GM18519 (cell line): ENCODE data around the gene NR2E3.

Experiments used
- ATAC-seq: cut with Tn5 transposase; IDR thresholded peaks from one replicate; pipeline ENCODE4 v1.9.1; 2021; ENCODE audit warnings: mild to moderate bottlenecking, moderate library complexity; ENCODE audit not compliant: unreplicated experiment, low FRiP score

The NR2E3 gene

GRCh38 chr15:71810256-71811035 is at the start of gene NR2E3:
Gene NR2E3 (plus strand): TSS chr15:71810554. CDS start chr15:71810744, 190 bp downstream.
- ATAC-seq: no peak

GRCh38 chr15:71760852-71761251 is 49.5 kb upstream of the NR2E3 start:
- ATAC-seq: no peak

GRCh38 chr15:71761649-71762048 is 48.7 kb upstream of the NR2E3 start:
- ATAC-seq: no peak

- ATAC-seq: no peak
These were observed 42.2 kb upstream of the NR2E3 start for GRCh38 chr15:71768184-71768583.

GRCh38 chr15:71773206-71773859 is 37.0 kb upstream of the NR2E3 start:
- no peak for ATAC-seq

- no peak for ATAC-seq
These were observed 34.5 kb upstream of the NR2E3 start for GRCh38 chr15:71775856-71776255.

GRCh38 chr15:71776304-71776703 is 34.0 kb upstream of the NR2E3 start:
- no peak for ATAC-seq

- ATAC-seq: no peak
These were observed 33.0 kb upstream of the NR2E3 start for GRCh38 chr15:71777216-71777943.

- no peak for ATAC-seq
These were observed 31.1 kb upstream of the NR2E3 start for GRCh38 chr15:71779073-71779797.

GRCh38 chr15:71780115-71780976 is 30.0 kb upstream of the NR2E3 start:
- ATAC-seq: no peak

GRCh38 chr15:71781179-71781964 is 29.0 kb upstream of the NR2E3 start:
- ATAC-seq: no peak

- no peak for ATAC-seq
These were observed 28.4 kb upstream of the NR2E3 start for GRCh38 chr15:71781965-71782265.

GRCh38 chr15:71782422-71783165 is 27.8 kb upstream of the NR2E3 start:
- ATAC-seq: no peak

- ATAC-seq: no peak
These were observed 25.6 kb upstream of the NR2E3 start for GRCh38 chr15:71784719-71785118.

- ATAC-seq: no peak
These were observed 24.4 kb upstream of the NR2E3 start for GRCh38 chr15:71785996-71786395.

GRCh38 chr15:71786673-71787072 is 23.7 kb upstream of the NR2E3 start:
- no peak for ATAC-seq

GRCh38 chr15:71788646-71789579 is 21.4 kb upstream of the NR2E3 start:
- no peak for ATAC-seq
